ENCODE results near the gene PLXNC1. TPM values are rescaled to one million over a fixed set of nuclear protein-coding genes. Genes with fewer than 3 reads are reported as not detected.

The PLXNC1 gene
- total and polyA plus RNA-seq, 4 donors, result 0.71 to 12.0 (median 3.3) TPM

DNA sequence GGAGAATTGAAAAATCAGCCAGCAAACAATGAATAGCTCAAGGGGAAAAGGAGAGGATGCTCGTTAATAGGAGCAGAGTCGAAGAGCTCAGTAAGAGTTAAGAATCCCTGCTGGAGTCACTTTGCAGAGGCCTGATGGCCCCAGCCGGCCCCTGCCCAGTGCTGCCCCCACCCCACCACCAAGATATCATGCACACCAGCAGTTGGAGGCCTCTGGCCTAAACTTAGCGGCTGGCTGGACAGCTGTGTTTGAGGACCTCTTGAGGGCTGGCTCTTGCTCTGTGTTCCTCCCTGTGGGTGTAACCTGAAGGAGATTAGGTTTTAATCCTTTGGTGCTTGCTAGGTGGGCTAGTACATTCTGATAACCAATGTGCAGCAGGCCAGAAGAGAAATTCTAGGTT, 142.0 kb downstream of the PLXNC1 start:
- no peaks in the 10 kb centered on the region for H3K9me3 ChIP-seq (ENCODE audit: control insufficient read depth in 4 of 4, low read length in 3 of 4)
- H3K9ac ChIP-seq (ENCODE audit: low read depth in 1 of 2, low read length in 2 of 2), result no peak overlapping the region
- no peak overlapping the region for H3K4me3 ChIP-seq (ENCODE audit: low read depth in 1 of 3, low read length in 3 of 3)
- TF ChIP-seq FOXA2 (IDR thresholded peaks at IDR 0.05) (no peak), GABPA (IDR thresholded peaks at IDR 0.05 in 1 of 2, conservative IDR thresholded peaks at IDR 0.05 in 1 of 2) (no peak), RXRA (IDR thresholded peaks at IDR 0.05) (no peak), SP1 (IDR thresholded peaks at IDR 0.05) (no peak), FOXA1 (IDR thresholded peaks at IDR 0.05) (no peak), NR2F2 (IDR thresholded peaks at IDR 0.05) (no peak), TAF1 (conservative IDR thresholded peaks at IDR 0.05) (no peak), HNF4G (IDR thresholded peaks at IDR 0.05) (no peak)
- peaks cover 0 to 5% (median 4%) of the 10 kb centered on the region in 4 donors for H3K4me1 ChIP-seq (ENCODE audit: control insufficient read depth in 4 of 4, insufficient read depth in 4 of 4, low read length in 3 of 4)
- H3K27ac ChIP-seq (ENCODE audit: low read depth in 1 of 2, low read length in 2 of 2), result no peak overlapping the region
- WGBS, result 88% methylated on average over 4 of the region's 4 CpGs
- no peak for DNase-seq (ENCODE audit: low spot score)
- no peaks in the 10 kb centered on the region for H3K27me3 ChIP-seq (ENCODE audit: control insufficient read depth in 4 of 4, insufficient read depth in 4 of 4, low read length in 3 of 4)
- H3K36me3 ChIP-seq (ENCODE audit: control insufficient read depth in 4 of 4, insufficient read depth in 3 of 4, low read depth in 1 of 4, low read length in 3 of 4), result no peaks in the 10 kb centered on the region

DNA sequence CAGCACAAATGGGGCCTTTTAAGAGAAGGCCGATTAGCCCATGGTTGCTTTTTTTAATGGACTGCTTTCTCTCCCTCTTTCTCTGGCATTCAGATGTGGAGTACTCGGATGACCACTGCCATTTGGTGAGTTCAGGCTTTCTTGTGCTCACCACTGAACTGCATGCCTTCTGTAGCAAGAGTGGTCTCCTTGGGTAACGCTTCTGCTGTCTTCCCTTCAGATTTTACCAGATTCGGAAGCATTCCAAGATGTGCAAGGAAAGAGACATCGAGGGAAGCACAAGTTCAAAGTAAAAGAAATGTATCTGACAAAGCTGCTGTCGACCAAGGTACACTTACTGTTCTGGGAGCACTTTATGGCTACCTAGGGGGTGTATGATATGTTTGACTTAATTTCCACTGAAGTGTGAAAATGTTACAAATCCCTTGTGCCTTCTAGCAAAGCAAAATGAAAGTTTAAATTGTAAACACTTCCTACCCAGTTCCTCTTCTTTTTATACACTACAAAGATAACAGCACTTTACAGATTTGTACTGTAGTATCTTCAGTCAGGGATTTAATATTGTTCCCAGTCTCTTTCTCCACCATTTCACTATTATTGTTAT, 148.8 kb downstream of the PLXNC1 start:
- no peak overlapping the region for H3K27ac ChIP-seq (ENCODE audit: low read depth in 1 of 2, low read length in 2 of 2)
- TF ChIP-seq FOXA2 (IDR thresholded peaks at IDR 0.05), result no peak
- no peak for TF ChIP-seq JUND (IDR thresholded peaks at IDR 0.05)
- TF ChIP-seq YY1 (IDR thresholded peaks at IDR 0.05), result no peak
- no peak for TF ChIP-seq GABPA (IDR thresholded peaks at IDR 0.05 in 1 of 2, conservative IDR thresholded peaks at IDR 0.05 in 1 of 2)
- TF ChIP-seq FOXA1 (IDR thresholded peaks at IDR 0.05), result no peak
- 91% methylated on average over 6 of the region's 6 CpGs for WGBS

GRCh38 chr12:94297876-94298505, 149.6 kb downstream of the PLXNC1 start:
- Histone ChIP-seq H3K9me3 (ENCODE audit: control insufficient read depth in 4 of 4, low read length in 3 of 4) (no peaks in the 10 kb centered on the region), H3K4me1 (ENCODE audit: control insufficient read depth in 4 of 4, insufficient read depth in 4 of 4, low read length in 3 of 4) (no peaks in the 10 kb centered on the region), H3K27ac (ENCODE audit: low read depth in 1 of 2, low read length in 2 of 2) (no peak overlapping the region), H3K4me3 (ENCODE audit: low read depth in 1 of 3, low read length in 3 of 3) (no peak overlapping the region), H3K9ac (ENCODE audit: low read depth in 1 of 2, low read length in 2 of 2) (no peak overlapping the region), H3K27me3 (ENCODE audit: control insufficient read depth in 4 of 4, insufficient read depth in 4 of 4, low read length in 3 of 4) (no peaks in the 10 kb centered on the region), H3K36me3 (ENCODE audit: control insufficient read depth in 4 of 4, insufficient read depth in 3 of 4, low read depth in 1 of 4, low read length in 3 of 4) (peaks cover 0 to 6% (median 0%) of the 10 kb centered on the region in 4 donors)
- WGBS, result 85% methylated on average over 2 of the region's 2 CpGs
- no peak for DNase-seq (ENCODE audit: low spot score)
- TF ChIP-seq, protein P1, sequence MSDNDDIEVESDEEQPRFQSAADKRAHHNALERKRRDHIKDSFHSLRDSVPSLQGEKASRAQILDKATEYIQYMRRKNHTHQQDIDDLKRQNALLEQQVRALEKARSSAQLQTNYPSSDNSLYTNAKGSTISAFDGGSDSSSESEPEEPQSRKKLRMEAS (IDR thresholded peaks at IDR 0.05), result no peak
- TF ChIP-seq RAD21 (IDR thresholded peaks at IDR 0.05) (no peak), EGR1 (IDR thresholded peaks at IDR 0.05; ENCODE audit: low read depth in 2 of 2) (no peak), SP1 (IDR thresholded peaks at IDR 0.05) (no peak), GABPA (IDR thresholded peaks at IDR 0.05 in 1 of 2, conservative IDR thresholded peaks at IDR 0.05 in 1 of 2) (no peak), HNF4A (conservative IDR thresholded peaks at IDR 0.05) (no peak), NR2F2 (IDR thresholded peaks at IDR 0.05) (peak; percentile 49), FOXA2 (IDR thresholded peaks at IDR 0.05) (no peak)

More for the DNA sequence above, 148.8 kb downstream of the PLXNC1 start:
- Histone ChIP-seq H3K27me3 (ENCODE audit: control insufficient read depth in 4 of 4, insufficient read depth in 4 of 4, low read length in 3 of 4) (no peaks in the 10 kb centered on the region), H3K9ac (ENCODE audit: low read depth in 1 of 2, low read length in 2 of 2) (no peak overlapping the region), H3K4me1 (ENCODE audit: control insufficient read depth in 4 of 4, insufficient read depth in 4 of 4, low read length in 3 of 4) (no peaks in the 10 kb centered on the region), H3K36me3 (ENCODE audit: control insufficient read depth in 4 of 4, insufficient read depth in 3 of 4, low read depth in 1 of 4, low read length in 3 of 4) (peaks cover 0 to 6% (median 0%) of the 10 kb centered on the region in 4 donors), H3K9me3 (ENCODE audit: control insufficient read depth in 4 of 4, low read length in 3 of 4) (no peaks in the 10 kb centered on the region), H3K4me3 (ENCODE audit: low read depth in 1 of 3, low read length in 3 of 3) (no peak overlapping the region)
- no peak for DNase-seq (ENCODE audit: low spot score)

GRCh38 chr12:94299846-94300245, 151.5 kb downstream of the PLXNC1 start:
- Histone ChIP-seq H3K27ac (ENCODE audit: low read depth in 1 of 2, low read length in 2 of 2) (no peak overlapping the region), H3K36me3 (ENCODE audit: control insufficient read depth in 4 of 4, insufficient read depth in 3 of 4, low read depth in 1 of 4, low read length in 3 of 4) (peaks cover 0 to 6% (median 0%) of the 10 kb centered on the region in 4 donors), H3K27me3 (ENCODE audit: control insufficient read depth in 4 of 4, insufficient read depth in 4 of 4, low read length in 3 of 4) (no peaks in the 10 kb centered on the region), H3K9me3 (ENCODE audit: control insufficient read depth in 4 of 4, low read length in 3 of 4) (no peaks in the 10 kb centered on the region), H3K4me1 (ENCODE audit: control insufficient read depth in 4 of 4, insufficient read depth in 4 of 4, low read length in 3 of 4) (peaks cover 0 to under 1% (median 0%) of the 10 kb centered on the region in 4 donors), H3K9ac (ENCODE audit: low read depth in 1 of 2, low read length in 2 of 2) (no peak overlapping the region), H3K4me3 (ENCODE audit: low read depth in 1 of 3, low read length in 3 of 3) (no peak overlapping the region)
- 54% methylated on average over 1 of the region's 1 CpG for WGBS
- no peak for DNase-seq (ENCODE audit: low spot score)
- TF ChIP-seq JUND (IDR thresholded peaks at IDR 0.05) (no peak), FOXA2 (IDR thresholded peaks at IDR 0.05) (no peak), ATF3 (IDR thresholded peaks at IDR 0.05) (no peak), RXRA (IDR thresholded peaks at IDR 0.05) (no peak), FOXA1 (IDR thresholded peaks at IDR 0.05) (no peak), TAF1 (conservative IDR thresholded peaks at IDR 0.05) (no peak), YY1 (IDR thresholded peaks at IDR 0.05) (no peak), HNF4A (conservative IDR thresholded peaks at IDR 0.05) (no peak), HNF4G (IDR thresholded peaks at IDR 0.05) (no peak), ZBTB33 (IDR thresholded peaks at IDR 0.05) (no peak)
- TF ChIP-seq, protein P2, sequence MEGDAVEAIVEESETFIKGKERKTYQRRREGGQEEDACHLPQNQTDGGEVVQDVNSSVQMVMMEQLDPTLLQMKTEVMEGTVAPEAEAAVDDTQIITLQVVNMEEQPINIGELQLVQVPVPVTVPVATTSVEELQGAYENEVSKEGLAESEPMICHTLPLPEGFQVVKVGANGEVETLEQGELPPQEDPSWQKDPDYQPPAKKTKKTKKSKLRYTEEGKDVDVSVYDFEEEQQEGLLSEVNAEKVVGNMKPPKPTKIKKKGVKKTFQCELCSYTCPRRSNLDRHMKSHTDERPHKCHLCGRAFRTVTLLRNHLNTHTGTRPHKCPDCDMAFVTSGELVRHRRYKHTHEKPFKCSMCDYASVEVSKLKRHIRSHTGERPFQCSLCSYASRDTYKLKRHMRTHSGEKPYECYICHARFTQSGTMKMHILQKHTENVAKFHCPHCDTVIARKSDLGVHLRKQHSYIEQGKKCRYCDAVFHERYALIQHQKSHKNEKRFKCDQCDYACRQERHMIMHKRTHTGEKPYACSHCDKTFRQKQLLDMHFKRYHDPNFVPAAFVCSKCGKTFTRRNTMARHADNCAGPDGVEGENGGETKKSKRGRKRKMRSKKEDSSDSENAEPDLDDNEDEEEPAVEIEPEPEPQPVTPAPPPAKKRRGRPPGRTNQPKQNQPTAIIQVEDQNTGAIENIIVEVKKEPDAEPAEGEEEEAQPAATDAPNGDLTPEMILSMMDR (IDR thresholded peaks at IDR 0.05; ENCODE audit: low read depth, low read length, missing input control), result no peak
